Measurements from ENCODE around the gene TCP11L2. TPM values are rescaled to one million over a fixed set of nuclear protein-coding genes. Genes with fewer than 3 reads are reported as not detected.

Gene TCP11L2
- total RNA-seq, 4 donors from 2014 or later, result 55.5 to 81.4 (median 72.7) TPM

DNA sequence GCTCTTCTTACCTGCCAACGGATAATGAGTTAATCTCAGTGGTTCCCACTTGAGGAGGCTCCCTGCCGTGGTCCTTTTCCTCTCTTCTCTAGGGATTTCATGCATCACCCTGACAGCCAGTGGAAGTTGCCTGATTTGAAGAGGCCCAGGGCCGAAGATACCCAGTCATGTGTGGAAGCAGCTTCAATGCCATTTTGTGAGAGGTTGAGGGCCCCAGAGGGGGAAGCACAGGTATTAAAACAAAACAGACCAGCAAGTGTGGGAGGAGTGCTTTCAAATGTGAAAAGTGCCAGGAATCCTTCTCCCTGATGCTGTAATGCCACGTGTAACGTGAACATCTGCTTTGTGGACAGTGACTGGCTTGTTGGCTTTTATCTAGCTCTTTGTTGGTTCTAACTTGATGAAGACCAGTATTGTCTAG, 1.5 kb downstream of the TCP11L2 start:
- TF ChIP-seq, protein P1, sequence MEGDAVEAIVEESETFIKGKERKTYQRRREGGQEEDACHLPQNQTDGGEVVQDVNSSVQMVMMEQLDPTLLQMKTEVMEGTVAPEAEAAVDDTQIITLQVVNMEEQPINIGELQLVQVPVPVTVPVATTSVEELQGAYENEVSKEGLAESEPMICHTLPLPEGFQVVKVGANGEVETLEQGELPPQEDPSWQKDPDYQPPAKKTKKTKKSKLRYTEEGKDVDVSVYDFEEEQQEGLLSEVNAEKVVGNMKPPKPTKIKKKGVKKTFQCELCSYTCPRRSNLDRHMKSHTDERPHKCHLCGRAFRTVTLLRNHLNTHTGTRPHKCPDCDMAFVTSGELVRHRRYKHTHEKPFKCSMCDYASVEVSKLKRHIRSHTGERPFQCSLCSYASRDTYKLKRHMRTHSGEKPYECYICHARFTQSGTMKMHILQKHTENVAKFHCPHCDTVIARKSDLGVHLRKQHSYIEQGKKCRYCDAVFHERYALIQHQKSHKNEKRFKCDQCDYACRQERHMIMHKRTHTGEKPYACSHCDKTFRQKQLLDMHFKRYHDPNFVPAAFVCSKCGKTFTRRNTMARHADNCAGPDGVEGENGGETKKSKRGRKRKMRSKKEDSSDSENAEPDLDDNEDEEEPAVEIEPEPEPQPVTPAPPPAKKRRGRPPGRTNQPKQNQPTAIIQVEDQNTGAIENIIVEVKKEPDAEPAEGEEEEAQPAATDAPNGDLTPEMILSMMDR (IDR thresholded peaks at IDR 0.05), result no peak
- TF ChIP-seq POLR2A (IDR thresholded peaks at IDR 0.05), result no peak
- DNase-seq (ENCODE audit: low spot score in 2 of 2), result no peak
- intact Hi-C loops (cut with DNase I; ENCODE audit: low total_unique reads), result no loop called here
- no peak overlapping the region for H3K4me3 ChIP-seq (ENCODE audit: low read depth, poor library complexity, severe bottlenecking)
- WGBS, 2 donors, result 10 to 19% methylated on average over 5 of the region's 5 CpGs

DNA sequence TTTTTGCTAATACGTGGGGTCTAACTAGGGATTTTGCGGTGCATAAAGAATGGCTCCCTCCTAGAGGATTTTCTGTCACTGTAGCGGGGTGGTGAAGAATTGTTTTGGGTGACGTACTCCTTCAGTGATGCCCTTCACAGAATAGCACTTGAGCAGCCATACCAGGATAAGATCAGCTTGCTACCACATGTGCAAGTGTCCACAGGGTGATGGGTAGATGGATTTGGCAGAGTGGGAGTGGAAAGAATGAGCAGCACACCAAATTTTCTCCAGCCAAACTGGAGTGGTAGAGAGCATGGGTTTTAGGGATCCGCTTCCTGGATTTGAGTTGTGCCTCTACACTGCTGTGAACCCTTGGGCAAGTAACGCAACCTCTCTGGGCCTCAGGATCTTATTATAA, 2.3 kb downstream of the TCP11L2 start:
- intact Hi-C loops (cut with DNase I; ENCODE audit: low total_unique reads), result no loop called here
- TF ChIP-seq, protein P1 (IDR thresholded peaks at IDR 0.05), result no peak
- DNase-seq (ENCODE audit: low spot score in 2 of 2), result no peak
- WGBS, 2 donors, result 81 to 82% methylated on average over 6 of the region's 6 CpGs
- no peak overlapping the region for H3K4me3 ChIP-seq (ENCODE audit: low read depth, poor library complexity, severe bottlenecking)

- no peak for DNase-seq (ENCODE audit: low spot score in 2 of 2)
- 59 to 60% methylated on average over 5 of the region's 5 CpGs for WGBS, 2 donors
- no peak overlapping the region for H3K4me3 ChIP-seq (ENCODE audit: low read depth, poor library complexity, severe bottlenecking)
- intact Hi-C loops (cut with DNase I; ENCODE audit: low total_unique reads), result no loop called here
- no peak for TF ChIP-seq POLR2A (IDR thresholded peaks at IDR 0.05)
Measured at GRCh38 chr12:106305376-106305775, 2.8 kb downstream of the TCP11L2 start.

GRCh38 chr12:106307181-106307580, 4.6 kb downstream of the TCP11L2 start:
- intact Hi-C loops (cut with DNase I; ENCODE audit: low total_unique reads), result no loop called here
- 80 to 81% methylated on average over 1 of the region's 1 CpG for WGBS, 2 donors
- no peak for DNase-seq (ENCODE audit: low spot score in 2 of 2)
- H3K4me3 ChIP-seq (ENCODE audit: low read depth, poor library complexity, severe bottlenecking), result no peak overlapping the region
- TF ChIP-seq, protein P1 (IDR thresholded peaks at IDR 0.05), result no peak
- no peak for TF ChIP-seq POLR2A (IDR thresholded peaks at IDR 0.05)

GRCh38 chr12:106308121-106308520, 5.6 kb downstream of the TCP11L2 start:
- no peak for DNase-seq (ENCODE audit: low spot score in 2 of 2)
- TF ChIP-seq, protein P1 (IDR thresholded peaks at IDR 0.05), result no peak
- TF ChIP-seq POLR2A (IDR thresholded peaks at IDR 0.05), result no peak
- intact Hi-C loops (cut with DNase I; ENCODE audit: low total_unique reads), result no loop called here
- H3K4me3 ChIP-seq (ENCODE audit: low read depth, poor library complexity, severe bottlenecking), result no peak overlapping the region
- WGBS, 2 donors, result 63 to 82% methylated on average over 1 of the region's 1 CpG

GRCh38 chr12:106308611-106309010, 6.1 kb downstream of the TCP11L2 start:
- TF ChIP-seq POLR2A (IDR thresholded peaks at IDR 0.05), result no peak
- TF ChIP-seq, protein P1 (IDR thresholded peaks at IDR 0.05), result no peak
- intact Hi-C loops (cut with DNase I; ENCODE audit: low total_unique reads), result no loop called here
- 67 to 77% methylated on average over 3 of the region's 3 CpGs for WGBS, 2 donors

More at GRCh38 chr12:106308611-106309010, 6.1 kb downstream of the TCP11L2 start:
- DNase-seq (ENCODE audit: low spot score in 2 of 2), result no peak
- no peak overlapping the region for H3K4me3 ChIP-seq (ENCODE audit: low read depth, poor library complexity, severe bottlenecking)
